MCF 10A (cell line): Measurements from ENCODE around the gene NGFR. TPM values are rescaled to one million over a fixed set of nuclear protein-coding genes. Genes with fewer than 3 reads are reported as not detected.

Experiments
- BruUV-seq: library from RNA; stranded (reverse); fragments of 400-500 nt; replicated peaks from 2 replicates; lab custom pipeline; 2021; lab: Mats Ljungman, UMichigan
- CTCF ChIA-PET: fragments of 300-600 bp; sonication (Branson Sonifier 250); formaldehyde crosslinking; extraction: SDS; loops from one replicate; lab custom pipeline; 2021; ENCODE audit warnings: antibody characterized with exemption, inconsistent platforms; lab: Yijun Ruan, JAX
- POLR2A ChIA-PET: fragments of 300-600, 350-650 bp; sonication (Branson Sonifier 250); formaldehyde crosslinking; extraction: SDS; loops from one replicate; lab custom pipeline; 2020; ENCODE audit warnings: antibody characterized with exemption, inconsistent platforms; lab: Yijun Ruan, JAX
- DNase-seq: peaks from one replicate; pipeline ENCODE4 v3.0.0-alpha.2; 2018; ENCODE audit not compliant: unreplicated experiment
- H3K27ac Mint-ChIP-seq: one replicate; pipeline ENCODE4 v1.8.0; 2022; ENCODE audit warnings: mild to moderate bottlenecking, low read depth, mixed read lengths; ENCODE audit not compliant: unreplicated experiment
- H3K27me3 Mint-ChIP-seq: one replicate; pipeline ENCODE4 v1.8.0; 2022; ENCODE audit warnings: mixed read lengths; ENCODE audit not compliant: insufficient read depth, unreplicated experiment
- H3K36me3 Mint-ChIP-seq: one replicate; pipeline ENCODE4 v1.8.0; 2022; ENCODE audit warnings: mild to moderate bottlenecking, moderate library complexity, mixed read lengths; ENCODE audit not compliant: insufficient read depth, unreplicated experiment
- H3K4me1 Mint-ChIP-seq: one replicate; pipeline ENCODE4 v1.8.0; 2022; ENCODE audit warnings: mixed read lengths; ENCODE audit not compliant: insufficient read depth, unreplicated experiment
- H3K4me3 Mint-ChIP-seq: one replicate; pipeline ENCODE4 v1.8.0; 2022; ENCODE audit warnings: mild to moderate bottlenecking, moderate library complexity, mixed read lengths; ENCODE audit not compliant: unreplicated experiment
- H3K9me3 Mint-ChIP-seq: one replicate; pipeline ENCODE4 v1.8.0; 2022; ENCODE audit warnings: mixed read lengths; ENCODE audit not compliant: unreplicated experiment
- intact Hi-C: fragments of 100-400 bp; cut with micrococcal nuclease; formaldehyde crosslinking; loops from 2 replicates; pipeline ENCODE4 v1.14.1; 2022
- microRNA-seq: library from miRNA; unstranded; fragments of <30 nt; microRNA quantifications from one replicate; pipeline ENCODE4 v1.2.0, GENCODE V29; 2022
- total RNA-seq: library from RNA; stranded (reverse); gene quantifications from 2 replicates; pipeline ENCODE4 v1.2.3, GENCODE V29; 2022
- TF ChIP-seq, protein P1 (sequence below): fragments of 200-600 bp; IDR thresholded peaks from one replicate; pipeline ENCODE4 v1.8.0; 2022; ENCODE audit warnings: antibody characterized with exemption, mild to moderate bottlenecking; ENCODE audit not compliant: unreplicated experiment

NGFR gene
- total RNA-seq, 1 experiment from 2014 or later = 0.26 TPM

DNA sequence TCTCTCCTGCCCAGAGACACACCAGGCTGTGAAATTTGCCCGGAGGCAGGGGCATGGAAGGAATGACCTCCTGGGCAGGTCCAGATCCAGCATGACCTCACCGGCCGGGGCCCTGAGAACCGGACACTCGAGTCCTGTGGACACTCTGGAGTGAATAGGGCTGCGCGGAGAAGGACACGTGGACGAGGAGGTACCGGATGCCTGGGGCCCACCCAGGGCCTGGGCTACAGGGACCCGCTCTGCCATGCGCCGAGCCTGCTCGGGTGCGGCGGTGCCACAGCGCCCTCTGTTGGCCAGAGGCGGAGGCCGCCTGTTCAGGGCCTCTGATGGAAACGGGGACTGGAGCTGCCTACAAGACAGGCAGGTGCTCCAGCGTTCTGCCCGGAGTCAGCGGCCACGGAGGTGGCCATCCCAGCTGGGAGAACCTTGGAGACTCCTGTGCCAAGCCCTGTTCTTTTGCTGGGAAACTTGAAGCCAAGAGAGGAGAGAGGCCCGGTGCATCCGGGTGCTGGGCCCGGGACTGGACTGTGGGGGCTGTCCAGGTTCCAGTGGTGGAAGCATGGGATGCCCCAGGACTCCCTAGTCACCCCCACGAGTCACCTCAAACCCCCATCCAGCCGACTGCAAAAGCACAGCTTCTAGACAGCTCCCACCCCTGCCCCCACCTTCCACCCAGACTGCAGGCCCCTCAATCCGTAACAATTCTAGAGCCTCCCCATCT is 61.3 kb downstream of the NGFR start:
- peaks cover 11% of the 10 kb centered on the region for H3K27me3 Mint-ChIP-seq
- no peaks in the 10 kb centered on the region for H3K36me3 Mint-ChIP-seq
- BruUV-seq = no TSS peak
- POLR2A ChIA-PET = interaction anchor here (0.6 to 2.0 kb wide), 12 partner anchors 9 to 500 kb away, joined by 3 to 8 read pairs (median 3); partner anchors contain the start of genes ITGA3, NGFR and SLC35B1
- H3K27ac Mint-ChIP-seq = no peak overlapping the region
- H3K4me3 Mint-ChIP-seq = no peak overlapping the region
- peak; percentile 63 for DNase-seq
- CTCF ChIA-PET = interaction anchor here (0.5 to 9.8 kb wide), 86 partner anchors 9 to 785 kb away, joined by 3 to 165 read pairs (median 5); partner anchors contain the start of genes NGFR, PHB1 and SLC35B1
- intact Hi-C loops = loop anchor here (1.0 to 2.0 kb wide), 3 partner anchors 60 to 241 kb away; no protein-coding TSS in a partner anchor
- TF ChIP-seq, protein P1, sequence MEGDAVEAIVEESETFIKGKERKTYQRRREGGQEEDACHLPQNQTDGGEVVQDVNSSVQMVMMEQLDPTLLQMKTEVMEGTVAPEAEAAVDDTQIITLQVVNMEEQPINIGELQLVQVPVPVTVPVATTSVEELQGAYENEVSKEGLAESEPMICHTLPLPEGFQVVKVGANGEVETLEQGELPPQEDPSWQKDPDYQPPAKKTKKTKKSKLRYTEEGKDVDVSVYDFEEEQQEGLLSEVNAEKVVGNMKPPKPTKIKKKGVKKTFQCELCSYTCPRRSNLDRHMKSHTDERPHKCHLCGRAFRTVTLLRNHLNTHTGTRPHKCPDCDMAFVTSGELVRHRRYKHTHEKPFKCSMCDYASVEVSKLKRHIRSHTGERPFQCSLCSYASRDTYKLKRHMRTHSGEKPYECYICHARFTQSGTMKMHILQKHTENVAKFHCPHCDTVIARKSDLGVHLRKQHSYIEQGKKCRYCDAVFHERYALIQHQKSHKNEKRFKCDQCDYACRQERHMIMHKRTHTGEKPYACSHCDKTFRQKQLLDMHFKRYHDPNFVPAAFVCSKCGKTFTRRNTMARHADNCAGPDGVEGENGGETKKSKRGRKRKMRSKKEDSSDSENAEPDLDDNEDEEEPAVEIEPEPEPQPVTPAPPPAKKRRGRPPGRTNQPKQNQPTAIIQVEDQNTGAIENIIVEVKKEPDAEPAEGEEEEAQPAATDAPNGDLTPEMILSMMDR = peak; percentile 98
- H3K9me3 Mint-ChIP-seq = no peaks in the 10 kb centered on the region
- H3K4me1 Mint-ChIP-seq = peaks cover 20% of the 10 kb centered on the region

DNA sequence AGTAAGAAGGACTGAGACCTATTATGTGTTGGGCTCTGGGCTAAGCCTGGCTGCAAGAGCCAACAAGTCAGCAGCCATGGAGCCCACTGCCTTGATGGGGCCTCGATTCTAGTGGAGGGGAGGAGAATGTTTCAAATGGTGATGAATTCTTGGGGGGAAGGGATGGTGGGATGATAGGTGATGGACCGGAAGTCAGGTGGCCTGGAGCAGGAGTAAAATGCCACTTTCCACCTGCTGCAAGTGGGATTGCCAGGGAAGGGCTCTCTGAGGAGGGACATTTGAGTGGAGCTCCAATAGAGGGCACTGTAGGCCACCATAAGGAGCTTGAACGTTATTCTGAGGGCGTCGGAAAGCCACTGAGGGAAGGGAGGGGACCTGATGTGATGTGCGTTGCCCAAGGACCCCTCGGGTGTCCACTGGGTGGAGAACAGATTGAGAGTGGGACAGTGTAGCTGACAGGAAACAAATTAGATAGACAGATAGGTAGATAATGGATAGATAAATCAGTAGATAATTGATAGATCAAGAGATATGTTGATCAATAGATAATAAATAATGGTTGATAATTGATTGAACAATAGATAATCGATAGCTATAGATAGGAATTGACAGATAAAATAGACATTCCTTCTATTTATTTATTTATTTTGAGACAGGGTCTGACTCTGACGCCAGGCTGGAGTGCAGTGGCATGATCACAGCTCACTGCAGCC is 62.4 kb downstream of the NGFR start:
- Mint-ChIP-seq H3K27me3 (peaks cover 11% of the 10 kb centered on the region), H3K27ac (no peak overlapping the region), H3K36me3 (no peaks in the 10 kb centered on the region), H3K4me1 (peaks cover 12% of the 10 kb centered on the region), H3K4me3 (no peak overlapping the region), H3K9me3 (no peaks in the 10 kb centered on the region)
- DNase-seq = peak; percentile 62
- intact Hi-C loops = loop anchor here (1.0 to 2.0 kb wide), 3 partner anchors 9 to 304 kb away; no protein-coding TSS in a partner anchor
- no TSS peak for BruUV-seq
- TF ChIP-seq, protein P1 = peak; percentile 66
- ChIA-PET POLR2A (interaction anchor here (0.5 to 2.0 kb wide), 7 partner anchors 49 to 1382 kb away, joined by 3 to 5 read pairs (median 4); partner anchors contain the start of genes ITGA3 and NGFR), CTCF (interaction anchor here (0.6 to 9.8 kb wide), 45 partner anchors 8 to 608 kb away, joined by 3 to 165 read pairs (median 5); partner anchors contain the start of genes FAM117A, NGFR and PHB1)

Small RNA genes lying within 50 kb of the gene (microRNA-seq; reads per million reads assigned to microRNA genes)
- gene MIR6165 = not detected

Other genes with a start within 250 kb of the NGFR start
- gene ZNF652, start 133.0 kb upstream of the NGFR start, total RNA-seq = 18.8 and 19.6 TPM in 2 replicates
- gene PHB1, start 80.4 kb upstream of the NGFR start, total RNA-seq = 122 and 134 TPM in 2 replicates
- not detected in 2 replicates for gene NXPH3, start 80.6 kb downstream of the NGFR start, total RNA-seq
- gene SPOP, start 182.8 kb downstream of the NGFR start, total RNA-seq = 42.1 and 52.3 TPM in 2 replicates
- gene SLC35B1, start 212.7 kb downstream of the NGFR start, total RNA-seq = 99.6 and 130 TPM in 2 replicates